GM12878 (cell line): Measurements from ENCODE around the gene SAP30L. TPM values are rescaled to one million over a fixed set of nuclear protein-coding genes. Genes with fewer than 3 reads are reported as not detected.

Experiments used
- ATAC-seq: fragments of 200-7000 bp; cut with Tn5 transposase; 3 replicates; pipeline ENCODE4 v1.9.1; 2020; ENCODE audit warnings: mild to moderate bottlenecking, moderate library complexity
- BruUV-seq: library from RNA; stranded (reverse); fragments of 400-500 nt; replicated peaks from 2 replicates; lab custom pipeline; 2021; lab: Mats Ljungman, UMichigan
- CTCF ChIA-PET: fragments of 300-600 bp; sonication (Branson Sonifier 250); formaldehyde crosslinking; extraction: SDS; loops from one replicate; lab custom pipeline; 2021; ENCODE audit warnings: inconsistent platforms; lab: Yijun Ruan, JAX
- POLR2A ChIA-PET: fragments of 350-600 bp; formaldehyde crosslinking; extraction: SDS; loops from one replicate; lab custom pipeline; 2021; ENCODE audit warnings: inconsistent platforms; lab: Charles Lee
- RAD21 ChIA-PET: fragments of 300-600 bp; sonication (Branson Sonifier 250); formaldehyde crosslinking; loops from one replicate; lab custom pipeline; 2023; ENCODE audit warnings: antibody characterized with exemption; ENCODE audit not compliant: unreplicated experiment; lab: Charles Lee
- SMC1A ChIA-PET: fragments of 300-600 bp; sonication (Branson Sonifier 250); formaldehyde crosslinking; loops from one replicate; lab custom pipeline; 2023; ENCODE audit not compliant: unreplicated experiment, uncharacterized antibody; lab: Charles Lee
- DNase-seq: peaks from one replicate; pipeline ENCODE4 v3.0.0-alpha.2; 2011; ENCODE audit warnings: low read depth, low spot score
- FAIRE-seq: peaks from 3 replicates; lab custom pipeline; 2011; peaks lifted over from hg19 to GRCh38; lab: Jason Lieb, UNC
- H2AFZ ChIP-seq: 2 replicates; pipeline ENCODE4 v1.6.0; 2011; ENCODE audit warnings: low read depth, low read length, control low read depth; ENCODE audit not compliant: control insufficient read depth
- H3K27ac ChIP-seq: 2 replicates; pipeline ENCODE4 v1.5.1; 2011; ENCODE audit warnings: control low read depth; ENCODE audit not compliant: control insufficient read depth, insufficient read depth
- H3K27me3 ChIP-seq, 2 experiments: replicated peaks in 1 of 2; 2 replicates each; pipeline versions ENCODE4 v1.6.0 to v1.6.1; 2011; ENCODE audit warnings: low read length in 1 of 2; ENCODE audit not compliant: control insufficient read depth in 2 of 2, insufficient read depth in 2 of 2
- H3K36me3 ChIP-seq, 2 experiments: 2 replicates each; pipeline ENCODE4 v1.5.1; 2011; ENCODE audit warnings: low read length in 1 of 2; ENCODE audit not compliant: control insufficient read depth in 2 of 2, insufficient read depth in 2 of 2
- H3K4me1 ChIP-seq: 2 replicates; pipeline ENCODE4 v1.6.1; 2011; ENCODE audit warnings: mild to moderate bottlenecking, low read length, moderate library complexity, mixed read lengths; ENCODE audit not compliant: control insufficient read depth, insufficient read depth
- H3K4me2 ChIP-seq: 2 replicates; pipeline ENCODE4 v1.6.0; 2011; ENCODE audit warnings: control low read depth; ENCODE audit not compliant: control insufficient read depth, insufficient read depth
- H3K4me3 ChIP-seq: fragments of 200-600 bp; sonication (generic); 2 replicates; pipeline ENCODE4 v1.5.1; 2016
- H3K79me2 ChIP-seq: 2 replicates; pipeline ENCODE4 v1.6.0; 2011; ENCODE audit warnings: low read length; ENCODE audit not compliant: control insufficient read depth, insufficient read depth
- H3K9ac ChIP-seq: 2 replicates; pipeline ENCODE4 v1.8.0; 2011; ENCODE audit warnings: low read length, control low read depth, mixed read lengths; ENCODE audit not compliant: control insufficient read depth, insufficient read depth
- H3K9me3 ChIP-seq: replicated peaks from 3 replicates; pipeline ENCODE4 v1.5.1; 2011; ENCODE audit warnings: mild to moderate bottlenecking, low read length; ENCODE audit not compliant: control insufficient read depth, insufficient read depth
- H4K20me1 ChIP-seq: 2 replicates; pipeline ENCODE4 v1.6.0; 2011; ENCODE audit not compliant: control insufficient read depth, insufficient read depth
- CBX3 ChIP-seq: fragments of 200-600 bp; sonication (generic); IDR thresholded peaks from 2 replicates; pipeline ENCODE4 v1.6.1; 2016; ENCODE audit warnings: low read depth, borderline replicate concordance
- ESRRA ChIP-seq: IDR thresholded peaks from 2 replicates; pipeline ENCODE4 v1.6.1; 2012; ENCODE audit warnings: mild to moderate bottlenecking, low read length, improper control_type of control experiment
- FOXM1 ChIP-seq: IDR thresholded peaks from 2 replicates; pipeline ENCODE4 v1.6.1; 2012; ENCODE audit warnings: low read depth, mild to moderate bottlenecking, inconsistent platforms, low read length, moderate library complexity
- HDAC6 ChIP-seq: fragments of 200-600 bp; sonication (generic); IDR thresholded peaks from one replicate; pipeline ENCODE4 v1.8.0; 2017; ENCODE audit warnings: antibody characterized with exemption; ENCODE audit not compliant: unreplicated experiment
- MEF2B ChIP-seq: fragments of 450-650 bp; IDR thresholded peaks from 2 replicates; pipeline ENCODE4 v1.6.1; 2018; ENCODE audit warnings: mild to moderate bottlenecking, moderate library complexity; ENCODE audit not compliant: partially characterized antibody, poor library complexity, severe bottlenecking
- PAX5 ChIP-seq: IDR thresholded peaks from 2 replicates; pipeline ENCODE4 v1.6.1; 2011; ENCODE audit warnings: low read depth, low read length, borderline replicate concordance
- PKNOX1 ChIP-seq: fragments of 450-650 bp; IDR thresholded peaks from 2 replicates; pipeline ENCODE4 v1.6.1; 2016; ENCODE audit warnings: mild to moderate bottlenecking
- SPI1 ChIP-seq: IDR thresholded peaks from 2 replicates; pipeline ENCODE4 v1.6.1; 2011; ENCODE audit warnings: low read depth, mild to moderate bottlenecking, low read length, moderate library complexity, borderline replicate concordance; ENCODE audit not compliant: insufficient read depth
- WGBS: methylation state at CpG from one replicate; pipeline ENCODE4 v1.1.6; 2016; ENCODE audit warnings: low lambda C conversion rate; ENCODE audit not compliant: insufficient replicate concordance, insufficient coverage; ENCODE audit errors: missing lambda C conversion rate; 5-methylcytosine and 5-hydroxymethylcytosine counted together
- in situ Hi-C: fragments of 300-500 bp; cut with MboI; formaldehyde crosslinking; loops from 9 replicates; pipeline ENCODE4 v1.14.3; 2018; ENCODE audit warnings: mixed read lengths
- intact Hi-C: fragments of 100-400 bp; cut with micrococcal nuclease; formaldehyde crosslinking; loops from one replicate; pipeline ENCODE4 v1.14.2; 2022; ENCODE audit not compliant: unreplicated experiment
- polyA plus RNA-seq, 11 experiments: library from polyadenylated mRNA; depleted of rRNA in 4 of 11; unstranded in 6 of 11; stranded (reverse) in 5 of 11; fragments of >200 nt; fragmentation: Nextera tagmentation in 4 of 11; fragmentation: Illumina TruSeq in 1 of 11; extraction: Ambion mirVana in 4 of 11; extraction: Trizol in 1 of 11; gene quantifications; 1 replicate in 1 of 11; 2 replicates in 10 of 11; pipeline versions ENCODE4 v1.2.1 to v1.2.3, GENCODE V29; 2011 to 2016; ENCODE audit warnings: inconsistent platforms in 2 of 11, missing spikeins in 2 of 11, low read depth in 1 of 11
- total RNA-seq, 4 experiments: library from RNA; depleted of rRNA in 3 of 4; stranded (reverse); fragments of >200 nt in 3 of 4; fragmentation: Illumina TruSeq in 1 of 4; extraction: Trizol in 1 of 4; gene quantifications; 2 replicates each; pipeline versions ENCODE4 v1.2.1 to v1.2.3, GENCODE V29; 2013 to 2021

The SAP30L gene
- total and polyA plus RNA-seq, 10 of the 15 experiments (the other 5 are each of a cell fraction or from before 2014, with no cell fraction given): 2.4 to 36.8 (median 15.7) TPM

GRCh38 chr5:154447089-154447725 is 1.4 kb downstream of the SAP30L start:
- intact Hi-C loops: loop anchor here (5.0 to 10.0 kb wide), 2 partner anchors 410 to 488 kb away; partner anchors contain the start of genes CNOT8 and GEMIN5
- DNase-seq (no peak), FAIRE-seq (no peak), ATAC-seq (no peak)
- ChIA-PET POLR2A (no interaction called here), SMC1A (interaction anchor here (0.9 to 1.4 kb wide), 3 partner anchors 24 to 65 kb away, joined by 3 read pairs; no protein-coding TSS in a partner anchor), RAD21 (interaction anchor here (0.8 to 1.1 kb wide), 2 partner anchors 14 to 20 kb away, joined by 3 to 4 read pairs; no protein-coding TSS in a partner anchor), CTCF (interaction anchor here (0.9 to 4.3 kb wide), 7 partner anchors 10 to 471 kb away, joined by 3 to 27 read pairs (median 4); no protein-coding TSS in a partner anchor)
- H4K20me1 ChIP-seq: no peaks in the 10 kb centered on the region
- peak overlapping the region; percentile 86 for H3K4me3 ChIP-seq
- no peaks in the 10 kb centered on the region for H3K9me3 ChIP-seq
- in situ Hi-C loops: no loop called here
- H3K27ac ChIP-seq: peak overlapping the region; percentile 41; the same call in 1 of the 2 replicates
- no peak overlapping the region for H2AFZ ChIP-seq
- no peak for TF ChIP-seq CBX3
- no peak for TF ChIP-seq FOXM1
- no peak for TF ChIP-seq ESRRA
- TF ChIP-seq PKNOX1: 0 out of 2 replicates have a peak, but pooled peaks have one; percentile 0
- no peak for TF ChIP-seq MEF2B
- TF ChIP-seq HDAC6: no peak
- TF ChIP-seq SPI1: no peak
- TF ChIP-seq PAX5: no peak
- H3K27me3 ChIP-seq: no peaks in the 10 kb centered on the region
- peak overlapping the region; percentile 75 for H3K4me2 ChIP-seq
- 36% methylated on average over 10 of the region's 10 CpGs for WGBS
- H3K9ac ChIP-seq: peak overlapping the region; percentile 91
- peaks cover 5% of the 10 kb centered on the region for H3K4me1 ChIP-seq
- BruUV-seq: TSS peak; percentile 56
- peaks cover 54% of the 10 kb centered on the region for H3K79me2 ChIP-seq
- H3K36me3 ChIP-seq: peaks cover 0 to 3% of the 10 kb centered on the region in 2 experiments; a peak in 3 of 4 replicates
